GM18873 (cell line): ENCODE data around the gene ELP5.
A peak's percentile ranks its signal among the peaks of the same experiment; 100 is the strongest.

Experiments used
- ATAC-seq: cut with Tn5 transposase; IDR thresholded peaks from one replicate; pipeline ENCODE4 v1.9.1; 2021; ENCODE audit warnings: mild to moderate bottlenecking, moderate library complexity, moderate number of reproducible peaks; ENCODE audit not compliant: unreplicated experiment, low FRiP score

The ELP5 gene

DNA sequence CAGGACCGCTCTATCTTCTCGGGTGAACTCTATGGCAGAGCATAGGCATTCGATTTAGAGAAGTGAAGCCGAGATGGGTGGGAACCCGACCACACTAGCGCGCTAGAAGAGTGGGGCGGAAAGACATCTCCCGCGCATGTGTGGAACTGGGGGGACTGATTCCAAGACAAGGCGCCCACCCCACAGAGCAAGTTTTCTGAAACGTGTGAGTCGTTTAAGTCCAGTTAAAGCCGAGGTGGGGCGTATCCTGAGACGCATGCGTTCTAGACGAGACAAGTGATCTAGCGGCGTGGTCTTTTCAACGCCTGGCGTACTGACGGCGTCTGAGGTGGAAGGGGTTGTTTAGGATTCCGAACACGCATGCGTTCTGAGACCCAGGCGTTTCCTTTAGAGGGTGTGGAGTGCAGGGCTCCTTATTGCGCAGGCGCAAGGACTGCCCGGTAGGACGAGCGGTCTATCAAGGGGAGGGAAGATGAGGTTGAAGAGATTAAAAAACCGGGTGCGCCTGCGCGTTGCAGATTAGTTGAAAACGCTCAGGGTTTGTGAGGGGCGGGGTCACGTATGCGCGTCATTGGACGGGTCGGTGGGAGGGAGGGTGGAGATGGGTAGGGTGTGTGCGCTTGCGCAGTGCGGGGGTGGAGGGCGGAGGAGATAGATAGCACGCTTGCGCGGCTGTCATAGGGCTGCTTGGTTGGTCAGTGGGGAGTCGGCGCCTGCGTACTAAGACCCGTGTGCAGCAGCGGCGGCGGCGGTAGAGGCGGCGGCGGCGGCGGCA is 55.1 kb downstream of the ELP5 start, which contains the start of gene EIF5A:
EIF5A (plus strand) TSS at position 718 of the 775 bp plus-strand sequence. CDS start 2,008 bp downstream, outside the sequence.
- peak; percentile 61 for ATAC-seq

DNA sequence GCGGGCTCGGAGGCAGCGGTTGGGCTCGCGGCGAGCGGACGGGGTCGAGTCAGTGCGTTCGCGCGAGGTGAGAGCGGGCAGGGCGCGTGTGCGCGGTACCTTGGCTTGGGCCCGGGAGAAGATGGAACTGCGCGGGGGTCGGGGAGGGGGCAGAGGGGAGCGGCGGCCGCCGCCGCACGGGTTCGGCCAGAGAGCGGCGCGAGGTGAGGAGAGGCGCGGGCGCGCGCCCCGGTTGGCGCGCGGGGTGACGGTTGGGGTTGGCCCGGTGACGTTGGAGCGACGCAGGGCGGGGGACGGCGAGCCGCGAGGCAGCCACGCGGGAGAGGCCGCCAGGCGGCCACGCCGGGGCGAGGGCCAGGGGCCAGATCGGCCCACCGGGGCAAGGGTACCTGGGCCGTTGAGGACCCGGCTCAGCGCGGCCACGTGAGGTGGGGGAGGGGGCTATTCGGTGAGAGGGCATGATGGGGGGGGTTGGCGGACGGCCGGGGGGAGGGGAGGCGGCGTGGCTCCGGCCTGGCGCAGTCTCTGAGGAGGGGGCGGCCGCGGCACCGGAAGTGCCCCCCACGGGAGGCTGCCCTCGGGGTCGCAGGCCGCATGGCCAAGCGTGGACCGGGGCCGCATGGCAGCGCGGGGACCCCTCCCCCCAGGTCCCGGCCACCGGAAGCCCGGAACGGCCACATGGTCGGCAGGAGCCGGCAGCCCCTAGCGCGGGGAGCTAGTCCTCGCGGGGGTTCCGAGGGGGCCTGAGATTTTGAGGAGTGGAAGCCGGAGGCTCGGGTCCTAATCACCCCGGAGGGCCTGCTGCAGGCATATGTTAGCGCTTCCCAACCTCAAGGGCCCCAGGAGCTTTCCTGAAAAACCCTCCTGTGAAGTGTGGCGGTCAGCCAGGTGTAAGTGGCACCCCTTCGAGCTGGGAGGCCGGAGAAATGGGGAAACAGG is 55.9 kb downstream of the ELP5 start:
- no peak for ATAC-seq

DNA sequence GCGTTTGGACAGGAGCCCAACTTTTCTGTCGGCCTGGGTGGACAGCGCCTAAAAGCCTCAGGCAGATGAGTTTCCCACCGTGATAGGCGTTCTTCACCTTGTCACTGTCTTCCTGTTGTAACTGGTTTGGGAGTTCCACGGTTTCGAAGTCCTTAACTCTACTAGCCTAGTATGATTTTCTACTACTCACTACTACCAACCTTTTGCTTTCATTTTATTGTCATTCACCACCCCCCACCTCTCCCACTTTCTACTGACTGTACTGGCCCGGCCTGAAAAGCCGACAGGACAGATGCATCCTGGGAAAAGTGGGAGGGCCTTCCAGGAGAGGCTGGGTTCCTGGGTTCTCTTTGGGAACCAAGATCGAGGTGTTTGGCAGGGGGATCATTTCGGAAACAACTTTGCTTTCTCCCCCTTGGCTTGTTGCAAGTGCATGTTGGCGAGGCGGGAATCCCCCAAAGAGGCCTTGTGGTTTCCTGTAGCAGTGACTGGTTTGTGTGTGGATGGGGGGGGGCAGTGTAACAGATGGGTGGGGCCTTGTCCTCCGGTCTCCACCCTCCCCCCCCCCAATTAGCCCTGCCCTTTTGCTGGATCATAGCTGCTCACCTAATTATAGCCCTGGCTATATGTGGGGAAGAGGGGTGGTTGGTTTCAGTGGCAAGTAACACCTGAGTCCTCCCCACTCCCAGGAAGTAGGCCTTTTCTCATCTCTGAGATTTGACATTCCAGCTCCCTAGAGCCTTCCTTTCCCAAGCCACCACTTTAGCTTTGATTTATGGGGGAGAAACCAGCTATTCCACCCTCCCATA is 56.8 kb downstream of the ELP5 start:
- no peak for ATAC-seq
